H54 (cell line): ENCODE results near the gene DAPK1.

Experiments
- DNase-seq: peaks from one replicate; pipeline ENCODE4 v3.0.0; 2011; ENCODE audit warnings: low spot score, mixed read lengths; ENCODE audit not compliant: insufficient read length
- FAIRE-seq: peaks from 3 replicates; lab custom pipeline; 2011; peaks lifted over from hg19 to GRCh38; lab: Jason Lieb, UNC
- POLR2A ChIP-seq: IDR thresholded peaks from 2 replicates; pipeline ENCODE4 v1.6.1; 2011; ENCODE audit warnings: low read depth, mild to moderate bottlenecking, low read length

Gene DAPK1

DNA sequence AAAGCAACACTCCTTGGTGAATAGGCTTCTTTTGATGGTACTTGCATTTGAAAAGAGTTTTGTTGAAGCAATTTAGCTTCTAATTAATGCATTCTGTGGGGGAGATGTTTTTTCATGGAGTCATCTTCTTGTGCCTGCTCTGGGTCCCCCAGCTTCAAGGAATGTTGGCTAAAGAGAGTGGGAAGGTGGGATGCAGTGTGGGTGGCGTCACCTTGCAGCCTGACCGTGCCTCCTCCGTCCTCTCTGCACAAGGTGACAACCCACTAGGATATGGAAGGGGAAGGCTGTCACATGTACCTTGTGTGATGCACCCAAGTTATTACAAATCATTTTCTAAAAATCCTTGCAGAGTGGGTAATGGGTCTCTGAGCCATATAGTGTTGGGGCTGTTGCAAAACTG lies 70.7 kb downstream of the DAPK1 start:
- TF ChIP-seq POLR2A, result no peak
- FAIRE-seq (no peak), DNase-seq (no peak)

DNA sequence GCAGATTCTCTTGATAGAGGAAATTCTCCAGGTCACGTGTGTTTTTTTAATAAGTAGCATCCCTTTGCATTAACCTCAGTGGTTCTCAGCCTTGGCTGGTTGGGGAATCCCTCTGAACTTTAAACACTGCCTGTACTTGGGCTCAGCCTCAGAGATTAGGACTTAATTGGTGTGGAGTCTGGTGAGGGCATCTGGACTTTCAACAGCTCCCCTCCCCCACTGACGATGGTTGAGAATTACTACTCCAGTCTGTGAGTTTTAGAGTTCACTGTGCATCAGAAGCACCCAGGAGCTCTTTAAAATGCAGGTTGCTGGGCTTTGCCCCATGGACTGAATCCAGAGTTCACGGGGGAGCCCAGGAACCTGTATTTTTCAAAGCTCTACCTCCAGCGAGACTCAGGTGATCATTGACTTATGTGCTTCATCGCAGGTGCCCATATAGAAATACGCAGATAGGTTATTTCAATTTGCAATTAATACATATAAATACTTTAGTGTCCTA lies 71.4 kb downstream of the DAPK1 start:
- TF ChIP-seq POLR2A, result no peak
- FAIRE-seq (no peak), DNase-seq (no peak)

DNA sequence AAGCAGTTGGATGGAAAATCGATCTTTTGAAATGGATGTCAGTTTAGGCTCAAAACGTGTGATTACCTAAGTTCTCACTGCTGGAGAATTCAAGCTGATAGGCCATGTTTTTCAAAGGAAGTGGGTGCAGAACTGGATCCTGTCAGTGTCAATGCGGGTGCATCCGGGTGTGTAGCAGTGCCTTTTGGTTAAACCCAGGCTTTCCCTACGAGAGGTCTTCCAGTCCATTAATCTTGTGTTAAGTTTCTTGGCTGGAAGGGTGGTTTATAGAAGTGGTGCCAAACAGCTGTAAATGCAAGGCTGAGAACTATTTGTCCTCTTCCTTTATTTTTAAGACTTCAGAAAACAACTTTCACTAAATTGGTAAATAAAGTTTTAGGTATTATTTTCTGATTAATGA lies 71.9 kb downstream of the DAPK1 start:
- FAIRE-seq (no peak), DNase-seq (no peak)
- no peak for TF ChIP-seq POLR2A

DNA sequence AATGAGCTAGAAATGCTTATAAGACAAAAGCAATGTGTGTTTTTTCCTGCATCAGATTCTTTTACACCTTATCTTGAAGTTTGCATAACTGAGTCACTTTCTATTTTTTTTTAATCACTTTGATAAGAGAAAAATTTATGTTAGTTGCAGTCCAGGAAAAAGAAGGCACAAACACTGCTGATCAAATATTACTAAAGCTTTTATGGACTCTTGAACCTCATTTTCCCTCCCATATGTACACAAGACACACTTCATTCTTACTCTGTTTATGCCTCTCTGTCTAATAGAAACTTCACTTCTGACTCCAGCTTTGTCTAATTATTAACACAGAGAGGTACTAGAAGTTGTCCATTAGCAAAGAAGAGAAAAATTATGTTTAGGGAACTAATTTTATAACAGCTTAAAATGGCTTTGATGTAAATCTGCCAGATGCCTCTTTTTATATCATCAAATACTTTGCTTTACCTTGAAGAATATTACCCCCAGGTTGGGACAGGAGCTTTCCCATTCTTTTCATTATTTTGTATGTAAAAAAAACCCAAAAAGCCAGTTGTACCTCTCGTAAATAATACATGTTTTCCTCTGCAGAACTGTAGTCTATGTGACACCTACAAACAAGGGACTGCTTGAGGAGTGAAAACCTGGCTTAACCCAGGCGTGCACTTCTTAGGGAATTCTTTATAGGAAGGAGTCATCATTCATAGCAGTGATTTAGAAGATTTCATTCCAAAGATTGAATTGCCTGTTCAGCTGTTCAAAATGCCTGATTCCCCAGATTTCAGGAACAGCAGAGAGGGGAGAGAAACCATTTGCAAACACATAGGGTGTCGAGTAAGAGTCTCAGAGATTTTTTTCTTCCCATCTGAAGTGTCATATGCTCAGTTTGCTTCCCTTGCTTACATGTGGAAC lies 72.6 kb downstream of the DAPK1 start:
- no peak for DNase-seq
- no peak for FAIRE-seq
- no peak for TF ChIP-seq POLR2A

DNA sequence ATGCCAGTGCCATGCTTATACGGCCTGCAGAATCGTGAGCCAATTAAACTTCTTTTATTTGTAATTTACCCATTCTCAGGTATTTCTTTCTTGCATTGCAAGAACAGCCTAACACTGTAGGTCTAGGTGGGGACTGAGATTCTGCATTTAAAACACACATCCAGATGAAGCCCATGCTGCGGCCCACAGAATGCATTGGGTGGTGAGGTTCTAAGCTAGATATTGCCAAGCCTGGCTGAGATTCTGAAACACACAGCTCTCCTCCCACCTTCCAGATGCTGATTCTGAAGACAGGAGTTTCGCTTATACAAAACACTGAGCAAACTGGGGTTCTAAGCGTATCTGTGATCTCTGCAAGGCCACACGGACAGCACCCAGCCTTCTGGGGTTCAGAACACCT lies 75.1 kb downstream of the DAPK1 start:
- no peak for FAIRE-seq
- no peak for DNase-seq
- TF ChIP-seq POLR2A, result no peak

DNA sequence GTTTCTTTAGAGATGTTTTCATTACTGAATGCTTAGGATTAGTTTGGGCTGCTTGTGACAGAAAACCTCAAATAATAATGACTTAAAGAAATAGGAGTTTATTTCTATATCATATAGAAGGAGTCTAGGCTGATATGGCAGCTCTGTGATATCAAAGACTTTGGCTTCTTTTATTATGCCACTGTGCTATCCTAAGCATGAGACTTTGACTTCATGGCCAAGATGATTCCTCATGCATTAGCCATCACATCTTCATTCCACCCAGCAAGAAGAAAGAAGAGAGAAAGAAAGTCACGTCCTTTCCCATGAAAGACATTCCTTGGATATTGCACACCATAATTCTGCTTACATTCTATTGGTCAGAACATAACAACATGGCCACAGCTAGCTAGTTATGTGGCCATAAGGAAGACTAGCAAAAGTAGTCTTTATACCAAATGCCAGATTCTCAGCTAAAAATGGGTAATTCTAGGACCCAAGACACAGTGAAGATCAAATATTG lies 76.2 kb downstream of the DAPK1 start:
- no peak for FAIRE-seq
- TF ChIP-seq POLR2A, result no peak
- no peak for DNase-seq

DNA sequence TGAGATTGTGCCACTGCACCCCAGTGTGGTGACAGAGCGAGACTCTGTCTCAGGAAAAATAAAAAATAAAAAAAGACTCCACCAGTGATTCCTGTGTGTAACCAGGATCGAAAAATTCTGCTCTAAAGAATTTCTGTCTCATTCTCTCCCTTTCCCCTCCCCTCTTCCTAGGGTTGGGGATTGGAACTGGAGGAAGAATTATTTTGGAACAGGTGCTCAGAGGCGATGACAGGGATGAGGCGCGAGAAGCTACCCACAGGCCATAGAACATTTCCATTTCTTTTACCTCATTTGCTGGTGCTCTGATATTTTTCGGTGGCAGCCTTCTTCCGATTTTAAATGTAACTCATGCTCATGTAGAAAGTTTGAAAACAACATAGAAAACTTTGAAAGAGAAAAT lies 80.1 kb downstream of the DAPK1 start:
- no peak for FAIRE-seq
- no peak for DNase-seq
- no peak for TF ChIP-seq POLR2A

DNA sequence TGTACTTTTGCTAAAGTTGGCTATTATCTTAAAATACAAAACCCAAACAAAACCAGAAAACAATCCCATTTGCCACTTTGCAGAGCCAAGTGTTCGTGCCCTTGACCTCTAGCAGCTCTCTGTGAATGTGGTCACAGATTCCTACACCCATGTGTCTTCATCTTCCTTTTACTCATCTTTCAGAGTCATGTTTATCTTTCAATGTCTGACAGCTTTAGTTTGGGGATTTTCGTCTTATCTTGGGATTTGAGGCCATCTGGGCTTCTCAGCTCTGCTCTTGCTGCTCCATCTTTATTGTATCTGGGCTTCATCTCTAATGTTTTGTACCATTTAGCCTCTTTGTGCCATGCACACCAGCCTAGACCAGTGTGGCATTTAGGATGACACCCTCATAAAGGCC lies 81.0 kb downstream of the DAPK1 start:
- no peak for DNase-seq
- no peak for FAIRE-seq
- TF ChIP-seq POLR2A, result no peak

DNA sequence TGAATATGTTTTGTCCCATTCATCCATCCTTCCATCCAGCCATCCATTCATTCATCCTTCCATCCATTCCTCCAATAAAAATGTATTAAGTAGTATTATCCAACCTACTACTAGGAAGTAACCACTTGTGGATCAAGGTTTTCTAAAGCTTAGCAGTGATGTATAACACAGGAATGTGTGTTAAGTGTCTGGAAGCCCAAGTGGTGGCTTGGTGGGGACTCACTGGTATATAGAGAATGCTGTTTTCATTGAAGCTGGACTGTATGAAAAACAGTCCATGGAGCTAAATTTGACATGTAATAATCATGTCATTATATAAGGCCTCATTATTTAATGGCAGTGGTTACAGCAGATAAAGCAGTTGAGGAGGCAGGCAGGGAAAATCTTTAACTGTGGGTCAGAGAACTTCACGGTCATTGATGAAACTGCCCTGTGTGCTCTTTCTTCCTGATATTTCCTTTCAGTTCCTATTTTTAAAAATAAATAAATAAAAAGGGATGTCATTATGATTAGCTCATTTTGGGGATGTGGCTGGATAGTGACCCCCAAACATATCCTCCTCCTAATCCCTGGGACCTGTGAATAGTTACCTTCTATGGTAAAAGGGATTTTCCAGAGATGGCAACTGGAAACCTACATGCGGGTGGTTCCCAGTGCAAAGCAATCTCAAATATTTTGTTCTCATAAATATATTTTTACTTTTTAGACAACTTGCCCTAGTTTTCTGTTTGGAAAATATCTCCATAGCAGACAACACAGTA lies 82.3 kb downstream of the DAPK1 start:
- no peak for TF ChIP-seq POLR2A
- no peak for DNase-seq
- no peak for FAIRE-seq

DNA sequence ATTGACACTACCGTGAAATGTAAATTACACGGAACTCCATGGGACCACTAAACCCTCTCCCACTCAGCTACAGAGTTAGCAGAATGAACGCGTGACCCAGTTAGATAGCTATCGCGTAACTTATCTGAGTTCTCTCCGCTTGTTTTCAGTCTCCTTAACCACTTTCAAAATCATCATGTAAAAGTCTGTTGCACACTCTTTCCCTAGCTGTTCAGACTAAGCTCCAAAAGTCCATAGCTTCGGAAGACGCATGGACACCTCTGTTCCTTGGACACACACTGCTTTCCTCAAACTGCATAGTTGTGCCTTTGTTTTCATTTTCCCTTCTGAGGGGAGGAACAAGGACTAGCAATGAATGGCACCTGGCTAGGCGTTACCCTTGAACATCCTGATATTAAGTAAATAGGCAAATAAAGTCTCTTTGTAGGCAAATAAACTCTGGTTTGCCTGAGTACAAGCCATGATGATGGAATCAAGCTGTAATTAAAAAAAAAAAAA lies 83.3 kb downstream of the DAPK1 start:
- no peak for DNase-seq
- FAIRE-seq, result no peak

DNA sequence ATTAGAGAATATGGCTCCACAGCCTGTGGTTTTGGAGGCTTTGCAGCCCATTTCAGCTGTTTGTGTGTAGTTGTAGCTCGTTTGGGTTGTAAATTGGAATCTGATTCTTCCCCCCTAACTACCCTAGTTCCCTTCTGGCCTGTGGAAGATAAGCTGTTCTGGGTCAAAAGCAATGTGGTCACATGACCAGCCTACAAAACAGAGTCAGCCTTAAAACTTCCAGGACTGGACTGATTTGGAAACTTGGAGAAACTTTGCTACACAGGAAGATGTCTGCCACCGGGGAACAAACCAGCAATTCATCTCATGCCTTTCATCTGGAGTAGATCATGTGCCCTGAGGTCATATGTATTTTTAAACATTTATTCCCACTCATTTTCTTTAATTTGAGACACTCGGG lies 83.8 kb downstream of the DAPK1 start:
- FAIRE-seq (no peak), DNase-seq (no peak)
- no peak for TF ChIP-seq POLR2A

More for the DNA sequence above, 83.3 kb downstream of the DAPK1 start:
- TF ChIP-seq POLR2A, result no peak

DNA sequence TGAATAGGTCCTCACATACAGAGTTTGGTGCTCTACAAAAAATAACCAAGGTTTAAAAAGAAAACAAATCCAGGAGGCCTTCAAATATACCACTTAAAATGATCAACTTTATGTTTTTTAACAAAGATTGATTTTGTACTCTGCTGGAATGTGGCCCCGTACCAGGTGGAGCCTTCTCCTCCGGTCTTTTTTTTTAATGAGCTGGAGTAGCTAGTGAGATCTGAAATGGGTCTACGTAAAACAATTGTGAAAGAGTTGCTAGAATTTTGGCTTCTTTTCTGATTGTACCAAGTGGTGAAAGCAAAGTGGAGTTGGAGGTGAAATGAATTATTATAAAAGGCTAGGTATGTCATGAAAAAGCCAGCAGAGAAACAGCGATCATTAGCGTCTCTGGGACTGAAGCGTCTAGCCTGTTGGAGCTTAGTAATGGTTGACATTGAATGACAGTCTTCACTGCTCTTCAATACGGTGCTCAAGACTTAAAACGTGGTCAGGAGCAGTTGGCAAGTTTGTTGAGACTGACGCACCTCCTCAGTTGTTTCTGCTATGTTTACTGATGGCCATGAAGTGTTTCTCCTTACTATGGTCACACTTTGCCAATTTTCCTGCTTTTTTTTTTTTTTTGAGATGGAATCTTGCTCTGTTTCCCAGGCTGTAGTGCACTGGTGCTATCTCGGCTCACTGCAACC lies 84.4 kb downstream of the DAPK1 start:
- no peak for DNase-seq
- TF ChIP-seq POLR2A, result no peak
- no peak for FAIRE-seq

DNA sequence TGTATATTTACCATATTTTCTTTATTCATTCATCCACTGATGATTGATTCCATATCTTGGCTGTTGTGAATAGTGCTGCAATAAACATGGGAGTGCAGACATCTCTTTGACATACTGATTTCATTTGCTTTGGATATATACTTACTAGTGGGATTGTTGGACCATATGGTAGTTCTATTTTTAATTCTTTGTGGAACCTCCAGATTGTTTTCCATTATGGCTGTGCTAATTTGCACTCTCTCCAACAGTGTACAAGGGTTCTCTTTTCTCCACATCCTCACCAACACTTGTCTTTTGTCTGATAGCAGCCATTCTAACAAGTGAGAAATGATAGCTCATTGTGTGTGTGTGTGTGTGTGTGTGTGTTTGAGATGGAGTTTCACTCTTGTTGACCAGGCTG lies 86.7 kb downstream of the DAPK1 start:
- FAIRE-seq (no peak), DNase-seq (no peak)
- no peak for TF ChIP-seq POLR2A
